Chondrocyte (in vitro differentiated cells): ENCODE results near the gene TBC1D8. TPM values are rescaled to one million over a fixed set of nuclear protein-coding genes. Genes with fewer than 3 reads are reported as not detected.

Experiments
- DNase-seq: peaks from one replicate; pipeline ENCODE4 v3.0.0; 2021; ENCODE audit warnings: mixed read lengths, low spot score
- H3K27ac Mint-ChIP-seq: one replicate; pipeline ENCODE4 v1.8.0; 2021; ENCODE audit warnings: mild to moderate bottlenecking, moderate library complexity, mixed read lengths; ENCODE audit not compliant: unreplicated experiment
- H3K27me3 Mint-ChIP-seq: 2 replicates; pipeline ENCODE4 v1.8.0; 2021; ENCODE audit warnings: low read depth, mixed read lengths
- H3K36me3 Mint-ChIP-seq: 2 replicates; pipeline ENCODE4 v1.8.0; 2021; ENCODE audit warnings: low read depth, mixed read lengths
- H3K4me1 Mint-ChIP-seq: 2 replicates; pipeline ENCODE4 v1.8.0; 2021; ENCODE audit warnings: low read depth, mild to moderate bottlenecking, mixed read lengths
- H3K4me3 Mint-ChIP-seq: one replicate; pipeline ENCODE4 v1.8.0; 2021; ENCODE audit warnings: mild to moderate bottlenecking, moderate library complexity, mixed read lengths; ENCODE audit not compliant: unreplicated experiment
- H3K9me3 Mint-ChIP-seq: 2 replicates; pipeline ENCODE4 v1.8.0; 2021; ENCODE audit warnings: low read depth, mixed read lengths
- CTCF ChIP-seq: fragments of 200-600 bp; sonication (generic); IDR thresholded peaks from 2 replicates; pipeline ENCODE4 v1.5.0; 2021; ENCODE audit warnings: antibody characterized with exemption, mild to moderate bottlenecking, moderate library complexity
- total RNA-seq: library from RNA; stranded (reverse); gene quantifications from 3 replicates; pipeline ENCODE4 v1.2.1, GENCODE V29; 2021

The TBC1D8 gene
- total RNA-seq, 1 donor from 2014 or later, result 8.2 TPM

DNA sequence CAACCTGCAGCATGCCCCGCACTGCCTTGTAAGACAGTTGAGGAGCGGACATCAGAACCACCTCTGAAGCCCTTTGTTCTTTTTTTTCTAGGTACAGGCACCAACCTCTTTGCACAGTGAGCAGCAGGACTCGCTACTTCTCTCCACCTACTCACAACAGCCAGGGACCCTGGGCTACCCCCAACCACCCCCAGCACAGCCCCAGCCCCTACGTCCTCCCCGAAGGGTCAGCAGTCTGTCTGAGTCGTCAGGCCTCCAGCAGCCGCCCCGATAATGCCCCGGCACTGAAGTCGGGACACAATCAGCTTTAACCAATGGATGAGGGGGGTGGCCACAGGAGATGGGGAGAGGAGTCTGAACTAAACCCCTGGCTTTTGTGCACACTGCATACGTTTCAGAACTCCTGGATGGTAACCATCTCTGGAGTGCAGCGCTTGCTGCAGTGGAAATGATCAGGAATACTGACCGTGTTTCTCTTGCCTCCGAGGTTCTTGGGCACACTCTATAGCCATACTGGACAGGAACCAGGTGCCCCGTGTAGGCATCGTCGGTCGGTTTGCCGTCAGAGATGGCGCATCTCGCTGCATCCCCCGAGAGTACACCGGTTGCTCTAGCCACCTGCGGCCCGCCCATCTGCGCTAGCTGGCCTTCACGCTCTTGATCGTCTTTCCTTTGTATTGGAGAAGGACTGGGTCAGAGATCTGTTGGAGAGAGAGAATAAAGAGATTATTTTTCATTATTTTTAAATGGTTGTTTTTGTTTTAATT, 155.7 kb downstream of the TBC1D8 start:
- Mint-ChIP-seq H3K27me3 (no peaks in the 10 kb centered on the region), H3K4me1 (no peaks in the 10 kb centered on the region), H3K9me3 (no peaks in the 10 kb centered on the region), H3K36me3 (peaks cover 20% of the 10 kb centered on the region), H3K4me3 (no peak overlapping the region), H3K27ac (no peak overlapping the region)
- no peak for DNase-seq
- no peak for TF ChIP-seq CTCF

DNA sequence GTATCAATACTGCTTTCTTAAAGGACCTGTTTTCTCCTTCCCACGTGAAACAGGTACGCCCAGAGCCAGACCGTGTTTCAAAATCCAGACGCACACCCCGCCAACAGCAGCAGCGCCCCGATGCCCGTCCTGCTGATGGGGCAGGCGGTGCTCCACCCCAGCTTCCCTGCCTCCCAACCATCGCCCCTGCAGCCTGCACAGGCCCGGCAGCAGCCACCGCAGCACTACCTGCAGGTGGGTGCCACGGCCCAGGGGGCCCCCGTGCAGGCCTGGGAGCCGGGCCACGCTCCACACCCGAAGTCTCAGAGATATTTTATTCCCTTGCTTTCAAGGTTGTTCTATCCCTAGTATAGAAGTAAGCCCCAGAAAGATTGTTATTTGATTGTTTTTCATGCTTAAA, 157.9 kb downstream of the TBC1D8 start:
- no peak overlapping the region for H3K27ac Mint-ChIP-seq

GRCh38 chr2:100992262-100992661, 158.9 kb downstream of the TBC1D8 start:
- Mint-ChIP-seq H3K4me1 (no peaks in the 10 kb centered on the region), H3K27ac (no peak overlapping the region), H3K27me3 (no peaks in the 10 kb centered on the region), H3K4me3 (no peak overlapping the region), H3K36me3 (peaks cover 28% of the 10 kb centered on the region), H3K9me3 (no peaks in the 10 kb centered on the region)
- DNase-seq, result no peak
- TF ChIP-seq CTCF, result no peak

More for the DNA sequence above, 157.9 kb downstream of the TBC1D8 start:
- Mint-ChIP-seq H3K4me3 (no peak overlapping the region), H3K36me3 (peaks cover 29% of the 10 kb centered on the region), H3K9me3 (no peaks in the 10 kb centered on the region), H3K4me1 (no peaks in the 10 kb centered on the region), H3K27me3 (no peaks in the 10 kb centered on the region)
- TF ChIP-seq CTCF, result no peak
- no peak for DNase-seq

GRCh38 chr2:100991404-100991773, 159.8 kb downstream of the TBC1D8 start:
- no peak overlapping the region for H3K27ac Mint-ChIP-seq
- no peak overlapping the region for H3K4me3 Mint-ChIP-seq
- no peak for TF ChIP-seq CTCF
- peaks cover 24% of the 10 kb centered on the region for H3K36me3 Mint-ChIP-seq
- no peak for DNase-seq
- H3K4me1 Mint-ChIP-seq, result no peaks in the 10 kb centered on the region
- H3K27me3 Mint-ChIP-seq, result no peaks in the 10 kb centered on the region
- H3K9me3 Mint-ChIP-seq, result no peaks in the 10 kb centered on the region

DNA sequence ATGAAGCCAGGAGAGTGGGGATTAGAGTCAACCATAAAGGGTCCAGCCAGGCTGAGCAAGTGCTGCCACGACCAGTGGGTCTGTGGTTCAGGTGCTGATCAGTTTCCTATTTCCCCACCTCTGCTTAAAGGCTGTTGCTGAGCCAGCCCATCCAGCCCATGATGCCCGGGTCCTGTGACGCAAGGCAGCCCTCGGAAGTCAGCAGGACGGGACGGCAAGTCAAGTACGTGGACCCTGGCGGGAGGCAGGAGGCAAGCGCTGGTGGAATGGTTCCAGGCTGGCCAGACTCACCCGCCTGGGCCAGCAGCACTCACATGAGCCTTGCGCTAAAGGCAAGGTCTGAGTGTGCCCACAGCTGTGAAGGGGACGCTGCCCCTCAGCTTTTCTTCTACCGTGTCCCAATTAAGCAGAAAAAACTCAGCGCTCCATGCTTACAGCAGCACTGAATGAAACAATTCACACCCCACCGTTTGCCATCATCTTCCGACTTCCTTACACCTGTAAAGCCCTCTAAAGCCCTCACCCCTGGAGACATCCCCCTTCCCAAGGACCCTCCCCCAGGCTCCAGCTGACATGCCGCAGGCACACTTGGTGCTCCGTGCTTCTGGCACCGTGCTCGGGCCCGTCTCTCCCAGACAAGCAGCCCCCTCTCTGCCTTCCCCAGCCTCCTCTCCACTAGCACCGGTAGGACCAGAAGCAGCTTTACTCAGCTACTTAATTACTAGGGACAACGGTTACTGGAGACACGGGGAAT, 160.4 kb downstream of the TBC1D8 start:
- H3K4me3 Mint-ChIP-seq, result no peak overlapping the region

More for the DNA sequence above, 160.4 kb downstream of the TBC1D8 start:
- Mint-ChIP-seq H3K4me1 (no peaks in the 10 kb centered on the region), H3K36me3 (peaks cover 24% of the 10 kb centered on the region), H3K27me3 (no peaks in the 10 kb centered on the region), H3K9me3 (no peaks in the 10 kb centered on the region), H3K27ac (no peak overlapping the region)
- no peak for TF ChIP-seq CTCF
- DNase-seq, result no peak
